IMR-90 (cell line): ENCODE data around the gene GNB2. TPM values are rescaled to one million over a fixed set of nuclear protein-coding genes. Genes with fewer than 3 reads are reported as not detected.

Source experiments
- ATAC-seq: fragments of 200-7000 bp; cut with Tn5 transposase; 2 replicates; pipeline ENCODE4 v1.9.1; 2020; ENCODE audit warnings: low read depth, mild to moderate bottlenecking, moderate library complexity
- BruUV-seq: library from RNA; stranded (reverse); fragments of 400-500 nt; replicated peaks from 2 replicates; lab custom pipeline; 2021; lab: Mats Ljungman, UMichigan
- CTCF ChIA-PET: fragments of 300-600 bp; formaldehyde crosslinking; extraction: SDS; loops from one replicate; lab custom pipeline; 2021; ENCODE audit warnings: antibody characterized with exemption; lab: Yijun Ruan, JAX
- POLR2A ChIA-PET: fragments of 300-600 bp; sonication (Branson Sonifier 250); formaldehyde crosslinking; loops from one replicate; lab custom pipeline; 2022; ENCODE audit warnings: antibody characterized with exemption; ENCODE audit not compliant: unreplicated experiment; lab: Charles Lee
- DNase-seq: peaks from one replicate; pipeline ENCODE4 v3.0.0; 2013
- H2AFZ ChIP-seq: replicated peaks from 2 replicates; pipeline ENCODE3; 2013; ENCODE audit warnings: low read length, mild to moderate bottlenecking; ENCODE audit not compliant: poor library complexity
- H2AK5ac ChIP-seq: 2 replicates; pipeline ENCODE4 v1.6.1; 2013; ENCODE audit warnings: low read depth, low read length, inconsistent platforms
- H2AK9ac ChIP-seq: replicated peaks from 2 replicates; pipeline ENCODE3; 2013; ENCODE audit warnings: mild to moderate bottlenecking, low read depth, low read length, moderate library complexity; ENCODE audit not compliant: poor library complexity
- H2BK120ac ChIP-seq: 2 replicates; pipeline ENCODE4 v1.6.1; 2013; ENCODE audit warnings: low read depth, low read length, inconsistent platforms
- H2BK15ac ChIP-seq: 3 replicates; pipeline ENCODE4 v1.6.1; 2013; ENCODE audit warnings: low read depth, low read length, inconsistent platforms
- H2BK20ac ChIP-seq: 2 replicates; pipeline ENCODE4 v1.6.1; 2013; ENCODE audit warnings: low read depth, mild to moderate bottlenecking, inconsistent platforms, low read length, moderate library complexity
- H2BK5ac ChIP-seq: 2 replicates; pipeline ENCODE4 v1.6.1; 2013; ENCODE audit warnings: mild to moderate bottlenecking, low read depth, low read length, inconsistent platforms; ENCODE audit not compliant: poor library complexity, severe bottlenecking
- H3K14ac ChIP-seq: replicated peaks from 2 replicates; pipeline ENCODE4 v1.6.1; 2013; ENCODE audit warnings: low read depth, low read length, inconsistent platforms
- H3K18ac ChIP-seq: 2 replicates; pipeline ENCODE4 v1.6.1; 2013; ENCODE audit warnings: low read depth, low read length, control low read depth
- H3K23ac ChIP-seq: 2 replicates; pipeline ENCODE4 v1.6.1; 2013; ENCODE audit warnings: low read depth, low read length, inconsistent platforms
- H3K27ac ChIP-seq: 2 replicates; pipeline ENCODE4 v1.5.1; 2013; ENCODE audit warnings: mild to moderate bottlenecking, control low read depth, low read length; ENCODE audit not compliant: insufficient read depth
- H3K27me3 ChIP-seq: 2 replicates; pipeline ENCODE4 v1.6.1; 2013; ENCODE audit warnings: low read length; ENCODE audit not compliant: control insufficient read depth, insufficient read depth
- H3K36me3 ChIP-seq: 2 replicates; pipeline ENCODE4 v1.6.1; 2013; ENCODE audit warnings: low read length, mixed read lengths; ENCODE audit not compliant: control insufficient read depth, insufficient read depth
- H3K4ac ChIP-seq: 2 replicates; pipeline ENCODE4 v1.6.1; 2013; ENCODE audit warnings: low read depth, low read length, inconsistent platforms
- H3K4me1 ChIP-seq: 2 replicates; pipeline ENCODE4 v1.6.1; 2013; ENCODE audit warnings: low read length, mixed read lengths; ENCODE audit not compliant: control insufficient read depth, insufficient read depth
- H3K4me2 ChIP-seq: 2 replicates; pipeline ENCODE4 v1.6.1; 2013; ENCODE audit warnings: low read depth, mild to moderate bottlenecking, control low read depth, low read length, moderate library complexity
- H3K4me3 ChIP-seq: 2 replicates; pipeline ENCODE4 v1.5.1; 2013; ENCODE audit warnings: low read depth, mild to moderate bottlenecking, control low read depth, low read length, moderate library complexity; ENCODE audit not compliant: insufficient read depth
- H3K56ac ChIP-seq: 2 replicates; pipeline ENCODE4 v1.6.1; 2013; ENCODE audit warnings: low read length, inconsistent platforms; ENCODE audit not compliant: insufficient read depth; ENCODE audit errors: extremely low read depth
- H3K79me1 ChIP-seq, 2 experiments: 2 replicates each; pipeline ENCODE4 v1.6.1; 2013; ENCODE audit warnings: low read length in 2 of 2, inconsistent platforms in 1 of 2, low read depth in 1 of 2
- H3K9ac ChIP-seq: 2 replicates; pipeline ENCODE4 v1.6.1; 2013; ENCODE audit warnings: low read depth, low read length, control low read depth
- H3K9me1 ChIP-seq: 2 replicates; pipeline ENCODE4 v1.6.1; 2013; ENCODE audit warnings: low read length, inconsistent platforms; ENCODE audit not compliant: insufficient read depth
- H3K9me3 ChIP-seq: 2 replicates; pipeline ENCODE4 v1.6.1; 2013; ENCODE audit warnings: low read length; ENCODE audit not compliant: control insufficient read depth, insufficient read depth
- H4K20me1 ChIP-seq: 2 replicates; pipeline ENCODE4 v1.6.1; 2013; ENCODE audit warnings: low read length, inconsistent platforms; ENCODE audit not compliant: insufficient read depth
- H4K5ac ChIP-seq: 2 replicates; pipeline ENCODE4 v1.6.1; 2013; ENCODE audit warnings: mild to moderate bottlenecking, low read depth, low read length, control low read depth
- H4K8ac ChIP-seq, 2 experiments: 2 replicates each; pipeline ENCODE4 v1.6.1; 2013; ENCODE audit warnings: low read depth in 2 of 2, low read length in 2 of 2, control low read depth in 1 of 2, inconsistent platforms in 1 of 2
- H4K91ac ChIP-seq: 2 replicates; pipeline ENCODE4 v1.6.1; 2013; ENCODE audit warnings: low read depth, low read length, inconsistent platforms; ENCODE audit not compliant: insufficient read depth
- BHLHE40 ChIP-seq: fragments of 150-350 bp; IDR thresholded peaks from 2 replicates; pipeline ENCODE4 v1.6.1; 2016; ENCODE audit warnings: mild to moderate bottlenecking, low read depth, low read length
- CHD1 ChIP-seq: IDR thresholded peaks from 2 replicates; pipeline ENCODE4 v1.6.1; 2012; ENCODE audit warnings: low read depth, low read length, improper control_type of control experiment
- CTCF ChIP-seq: conservative IDR thresholded peaks from 2 replicates; pipeline ENCODE4 v1.5.1; 2012; ENCODE audit warnings: mild to moderate bottlenecking, low read depth, low read length, improper control_type of control experiment
- ELK1 ChIP-seq: fragments of 150-350 bp; IDR thresholded peaks from 2 replicates; pipeline ENCODE4 v1.6.1; 2016; ENCODE audit warnings: low read depth, mild to moderate bottlenecking, low read length, moderate library complexity, borderline replicate concordance
- MAFK ChIP-seq: IDR thresholded peaks from 2 replicates; pipeline ENCODE4 v1.6.1; 2012; ENCODE audit warnings: low read depth, low read length, improper control_type of control experiment
- MAZ ChIP-seq: IDR thresholded peaks from 2 replicates; pipeline ENCODE4 v1.6.1; 2012; ENCODE audit warnings: low read depth, mild to moderate bottlenecking, low read length, improper control_type of control experiment, moderate library complexity, borderline replicate concordance
- MXI1 ChIP-seq: IDR thresholded peaks from 2 replicates; pipeline ENCODE4 v1.6.1; 2012; ENCODE audit warnings: low read depth, mild to moderate bottlenecking, low read length, moderate library complexity, borderline replicate concordance
- NFE2L2 ChIP-seq: fragments of 150-350 bp; IDR thresholded peaks from 2 replicates; pipeline ENCODE4 v1.6.1; 2016; ENCODE audit warnings: low read depth, mild to moderate bottlenecking, low read length
- POLR2A ChIP-seq: IDR thresholded peaks from 2 replicates; pipeline ENCODE4 v1.6.1; 2012; ENCODE audit warnings: mild to moderate bottlenecking, low read depth, low read length
- RAD21 ChIP-seq: IDR thresholded peaks from 2 replicates; pipeline ENCODE4 v1.6.1; 2012; ENCODE audit warnings: low read length, improper control_type of control experiment
- RFX5 ChIP-seq: IDR thresholded peaks from 2 replicates; pipeline ENCODE4 v1.8.0; 2012; ENCODE audit warnings: low read depth, mild to moderate bottlenecking, low read length, moderate library complexity
- SMC3 ChIP-seq: fragments of 150-350 bp; IDR thresholded peaks from 2 replicates; pipeline ENCODE4 v1.6.1; 2016; ENCODE audit warnings: low read depth, mild to moderate bottlenecking, antibody characterized with exemption, low read length, moderate library complexity
- WGBS, 2 experiments: methylation state at CpG; one replicate each; pipeline versions ENCODE4 v1.1.5 to v1.1.7; 2013; ENCODE audit warnings: missing lambda C conversion rate in 2 of 2; ENCODE audit not compliant: insufficient read length in 1 of 2; ENCODE audit errors: extremely low coverage in 2 of 2; 5-methylcytosine and 5-hydroxymethylcytosine counted together
- dilution Hi-C: fragments of 300-500 bp; cut with HindIII; formaldehyde crosslinking; loops from one replicate; pipeline ENCODE4 v1.14.3; 2018; ENCODE audit warnings: low sequenced_read_pairs; ENCODE audit not compliant: unreplicated experiment
- in situ Hi-C: fragments of 300-500 bp; cut with MboI; formaldehyde crosslinking; loops from 3 replicates; pipeline ENCODE4 v1.14.3; 2019; ENCODE audit warnings: low sequenced_read_pairs, inconsistent platforms, mixed read lengths
- intact Hi-C: fragments of 100-400 bp; cut with micrococcal nuclease; formaldehyde crosslinking; loops from 2 replicates; pipeline ENCODE4 v1.10.0; 2022
- polyA plus RNA-seq, 3 experiments: library from polyadenylated mRNA; depleted of rRNA; stranded (reverse); fragments of >200 nt; gene quantifications; 2 replicates each; pipeline ENCODE4 v1.2.3, GENCODE V29; 2012; ENCODE audit warnings: low replicate concordance in 1 of 3
- total RNA-seq: library from RNA; depleted of rRNA; stranded (reverse); fragments of >200 nt; gene quantifications from 2 replicates; pipeline ENCODE4 v1.2.3, GENCODE V29; 2012
- TF ChIP-seq, protein P1 (sequence below): fragments of 150-350 bp; IDR thresholded peaks from 2 replicates; pipeline ENCODE4 v1.6.1; 2017; ENCODE audit warnings: mild to moderate bottlenecking, antibody characterized with exemption, low read length, low read depth

GNB2 gene
- total and polyA plus RNA-seq, 2 of the 4 experiments (the other 2 are of a cell fraction), result 62.0 to 279 TPM

DNA sequence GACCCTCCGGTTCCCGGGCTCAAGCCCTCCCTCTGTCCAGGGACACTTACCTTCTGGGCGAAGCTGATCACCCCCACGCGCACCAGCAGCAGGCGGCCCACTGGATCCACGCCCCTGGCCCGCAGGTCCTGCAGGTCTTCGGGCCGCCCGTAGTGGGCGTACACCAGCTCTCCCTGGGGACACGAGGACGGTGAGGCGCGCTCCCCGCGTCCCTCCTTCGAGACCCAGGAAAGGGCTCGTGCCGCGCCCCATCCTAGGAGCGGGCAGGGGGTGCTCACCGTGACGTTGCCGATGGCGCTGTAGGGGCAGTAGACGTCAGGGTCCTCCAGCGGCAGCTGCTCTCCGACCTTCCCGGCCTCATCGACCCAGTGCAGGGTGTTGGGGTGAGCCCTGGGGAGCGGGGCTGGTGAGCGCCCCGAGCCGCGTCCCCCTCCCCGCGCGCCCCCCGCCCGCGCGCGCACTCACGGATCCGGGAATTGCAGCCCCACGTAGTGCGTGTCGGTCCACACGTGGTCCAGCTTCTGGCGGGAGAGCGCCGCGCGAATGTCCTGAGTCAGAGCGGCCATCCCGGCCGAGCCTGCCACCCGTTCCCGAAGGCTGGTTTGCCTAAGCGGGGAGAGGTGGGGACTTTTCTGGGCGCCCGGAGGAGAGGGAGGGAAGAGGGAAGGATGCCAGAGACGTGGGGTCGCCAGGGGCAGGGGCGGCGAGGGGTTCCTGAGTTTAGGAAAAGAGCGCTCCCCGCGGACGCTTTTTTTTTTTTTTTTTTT lies 40.4 kb upstream of the GNB2 start (continued):
- TF ChIP-seq BHLHE40, result no peak

DNA sequence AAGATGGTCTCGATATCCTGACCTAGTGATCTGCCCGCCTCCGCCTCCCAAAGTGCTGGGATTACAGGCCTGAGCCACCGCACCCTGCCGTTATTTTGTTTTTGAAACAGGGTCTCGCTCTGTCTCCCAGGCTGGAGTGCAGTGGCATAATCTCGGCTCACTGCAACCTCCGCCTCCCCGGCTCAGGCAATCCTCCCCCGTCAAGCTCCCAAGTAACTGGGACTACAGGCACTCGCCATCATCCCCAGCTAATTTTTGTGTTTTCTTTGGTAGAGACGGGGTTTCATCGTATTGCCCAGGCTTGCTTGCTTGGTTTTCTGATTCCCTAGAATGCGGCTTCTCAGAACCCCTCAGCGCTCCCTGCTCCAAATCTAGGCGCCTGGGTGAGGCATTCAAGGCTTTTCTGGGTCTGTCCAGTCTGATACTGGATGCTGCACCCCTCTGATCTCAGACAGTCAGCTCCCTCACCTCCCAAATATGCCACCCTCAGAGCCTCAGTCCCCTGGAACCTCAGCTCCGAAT lies 33.5 kb upstream of the GNB2 start:
- Histone ChIP-seq H3K14ac (no peak overlapping the region), H2AFZ (no peak overlapping the region), H2BK5ac (no peak overlapping the region), H3K4me1 (no peaks in the 10 kb centered on the region), H3K79me1 (no peaks in the 10 kb centered on the region), H2AK5ac (no peak overlapping the region), H3K4me2 (no peak overlapping the region), H4K5ac (no peak overlapping the region), H2BK120ac (no peak overlapping the region), H3K27ac (no peak overlapping the region), H4K91ac (no peak overlapping the region), H3K27me3 (peaks cover 22% of the 10 kb centered on the region), H3K9me1 (no peaks in the 10 kb centered on the region), H3K56ac (no peak overlapping the region), H3K9ac (no peak overlapping the region), H3K9me3 (no peaks in the 10 kb centered on the region), H4K8ac (no peak overlapping the region), H3K36me3 (no peaks in the 10 kb centered on the region), H2AK9ac (no peak overlapping the region), H4K20me1 (no peaks in the 10 kb centered on the region), H3K23ac (no peak overlapping the region), H2BK15ac (no peak overlapping the region), H3K4me3 (no peak overlapping the region), H2BK20ac (no peak overlapping the region), H3K18ac (no peak overlapping the region), H3K4ac (no peak overlapping the region)
- in situ Hi-C loops (no loop called here), dilution Hi-C loops (no loop called here), intact Hi-C loops (no loop called here)
- ATAC-seq (no peak), DNase-seq (no peak)
- WGBS, 2 experiments, result 73% methylated on average over 10 of the region's 17 CpGs; no CpG with 5 or more reads in 1 of the 2 experiments
- BruUV-seq, result no TSS peak
- ChIA-PET POLR2A (no interaction called here), CTCF (no interaction called here)
- no peak for TF ChIP-seq MAFK
- TF ChIP-seq RAD21, result no peak
- no peak for TF ChIP-seq CTCF
- TF ChIP-seq NFE2L2, result no peak
- no peak for TF ChIP-seq ELK1
- no peak for TF ChIP-seq POLR2A
- no peak for TF ChIP-seq RFX5
- TF ChIP-seq CHD1, result no peak
- no peak for TF ChIP-seq MXI1
- TF ChIP-seq, protein P1, sequence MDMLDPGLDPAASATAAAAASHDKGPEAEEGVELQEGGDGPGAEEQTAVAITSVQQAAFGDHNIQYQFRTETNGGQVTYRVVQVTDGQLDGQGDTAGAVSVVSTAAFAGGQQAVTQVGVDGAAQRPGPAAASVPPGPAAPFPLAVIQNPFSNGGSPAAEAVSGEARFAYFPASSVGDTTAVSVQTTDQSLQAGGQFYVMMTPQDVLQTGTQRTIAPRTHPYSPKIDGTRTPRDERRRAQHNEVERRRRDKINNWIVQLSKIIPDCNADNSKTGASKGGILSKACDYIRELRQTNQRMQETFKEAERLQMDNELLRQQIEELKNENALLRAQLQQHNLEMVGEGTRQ, result no peak
- no peak for TF ChIP-seq SMC3
- TF ChIP-seq MAZ, result no peak
